NCI-H446 (cell line): ENCODE data around the gene HABP4.

ENCODE experiments used
- DNase-seq, 2 experiments: peaks; one replicate each; lab custom pipeline; 2025; lab: John Stamatoyannopoulos, UW

The HABP4 gene

GRCh38 chr9:96476591-96476990 lies 26.6 kb downstream of the HABP4 start:
- no peak for DNase-seq

GRCh38 chr9:96478829-96479371 lies 28.9 kb downstream of the HABP4 start:
- no peak for DNase-seq

GRCh38 chr9:96480736-96481135 lies 30.8 kb downstream of the HABP4 start:
- DNase-seq = no peak

- DNase-seq = no peak
Observed at GRCh38 chr9:96482476-96482875, 32.5 kb downstream of the HABP4 start.

GRCh38 chr9:96483197-96483596 lies 33.2 kb downstream of the HABP4 start:
- DNase-seq = no peak

GRCh38 chr9:96483733-96484390 lies 33.9 kb downstream of the HABP4 start:
- no peak for DNase-seq

GRCh38 chr9:96484521-96484931 lies 34.6 kb downstream of the HABP4 start:
- DNase-seq = no peak

GRCh38 chr9:96485280-96485679 lies 35.3 kb downstream of the HABP4 start:
- no peak for DNase-seq

- no peak for DNase-seq
Observed at GRCh38 chr9:96486386-96487028, 36.5 kb downstream of the HABP4 start.

- no peak for DNase-seq
Observed at GRCh38 chr9:96487029-96487396, 37.0 kb downstream of the HABP4 start.

- DNase-seq = no peak
Observed at GRCh38 chr9:96487949-96488348, 38.0 kb downstream of the HABP4 start.

GRCh38 chr9:96489482-96489979 lies 39.6 kb downstream of the HABP4 start:
- DNase-seq = no peak

GRCh38 chr9:96490534-96491078 lies 40.6 kb downstream of the HABP4 start:
- DNase-seq = no peak

GRCh38 chr9:96491079-96491879 lies 41.3 kb downstream of the HABP4 start:
- no peak for DNase-seq

- no peak for DNase-seq
Observed at GRCh38 chr9:96491880-96492525, 42.0 kb downstream of the HABP4 start.

- DNase-seq = no peak
Observed at GRCh38 chr9:96492993-96493531, 43.1 kb downstream of the HABP4 start.

- DNase-seq = no peak
Observed at GRCh38 chr9:96493757-96494156, 43.8 kb downstream of the HABP4 start.

- no peak for DNase-seq
Observed at GRCh38 chr9:96494215-96494800, 44.3 kb downstream of the HABP4 start.

GRCh38 chr9:96495341-96495740 lies 45.4 kb downstream of the HABP4 start:
- DNase-seq = no peak

- no peak for DNase-seq
Observed at GRCh38 chr9:96496368-96497116, 46.6 kb downstream of the HABP4 start.

- DNase-seq = no peak
Observed at GRCh38 chr9:96497117-96497399, 47.1 kb downstream of the HABP4 start.
